CD4-positive, alpha-beta T cell treated with Interleukin-15 for 4 hours (primary cell): Measurements from ENCODE around the gene FBXO30.
A peak's percentile ranks its signal among the peaks of the same experiment; 100 is the strongest.

ENCODE experiments used
- DNase-seq: peaks from one replicate; pipeline ENCODE4 v3.0.0-alpha.2; 2020; ENCODE audit warnings: low spot score

The FBXO30 gene

GRCh38 chr6:145814501-145815308, at the start of gene FBXO30:
FBXO30 (minus strand) TSS chr6:145814795; CDS start chr6:145806405, 8,390 bp downstream.
- peak; percentile 85 for DNase-seq

- no peak for DNase-seq
Observed at GRCh38 chr6:145863988-145864616, 49.5 kb upstream of the FBXO30 start.

DNA sequence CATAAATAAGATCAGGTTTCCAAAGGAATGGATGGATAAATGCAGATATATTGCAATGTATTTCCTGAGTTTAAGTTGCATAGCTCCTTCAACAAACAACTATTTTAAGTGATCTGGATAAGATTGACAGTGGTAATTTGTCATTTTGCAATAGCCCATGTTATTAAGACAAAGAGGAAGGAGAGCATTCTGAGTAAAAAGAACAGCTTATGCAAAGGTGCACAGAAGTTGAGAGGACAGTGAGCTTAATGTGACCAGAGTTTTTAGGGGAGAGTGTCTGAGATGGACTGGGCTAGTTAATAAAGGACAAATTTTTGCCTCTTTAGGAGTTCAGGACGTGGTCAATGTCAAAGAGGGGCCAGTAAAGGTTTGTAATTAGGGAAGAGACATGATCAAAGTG, 48.8 kb upstream of the FBXO30 start:
- no peak for DNase-seq

- DNase-seq: no peak
Observed at GRCh38 chr6:145860562-145860961, 46.0 kb upstream of the FBXO30 start.

- no peak for DNase-seq
Observed at GRCh38 chr6:145850671-145851070, 36.1 kb upstream of the FBXO30 start.

- no peak for DNase-seq
Observed at GRCh38 chr6:145848541-145848940, 33.9 kb upstream of the FBXO30 start.

- peak; percentile 28 for DNase-seq
Observed at GRCh38 chr6:145845557-145845956, 31.0 kb upstream of the FBXO30 start.

DNA sequence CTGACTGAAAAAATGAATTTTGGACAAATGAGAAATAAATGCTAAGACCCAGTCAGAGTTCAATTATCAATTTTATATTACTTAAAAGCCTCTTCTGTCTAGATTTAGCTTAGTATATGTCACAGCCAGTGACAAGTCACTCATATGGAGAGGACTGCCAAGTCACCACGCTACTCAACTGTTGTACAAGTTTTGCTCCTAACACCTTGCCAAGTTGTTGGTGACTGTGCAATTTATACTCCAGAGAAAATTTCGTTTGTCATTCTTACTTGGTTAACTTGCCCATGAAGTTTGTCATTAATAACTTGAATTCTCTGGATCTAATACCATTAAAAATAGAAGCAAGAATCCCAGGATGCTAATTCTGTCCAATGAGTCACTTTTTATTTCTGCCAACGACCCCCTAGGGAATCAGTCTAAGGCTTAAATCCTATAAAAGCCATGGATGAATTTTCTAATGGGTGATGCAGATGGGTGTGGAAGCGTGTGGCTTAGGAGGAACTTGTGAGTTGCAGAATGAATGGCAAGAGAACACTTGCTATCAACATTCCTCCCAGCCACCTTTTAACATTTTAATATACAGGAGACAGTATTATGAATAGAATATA, 30.4 kb upstream of the FBXO30 start:
- no peak for DNase-seq

DNA sequence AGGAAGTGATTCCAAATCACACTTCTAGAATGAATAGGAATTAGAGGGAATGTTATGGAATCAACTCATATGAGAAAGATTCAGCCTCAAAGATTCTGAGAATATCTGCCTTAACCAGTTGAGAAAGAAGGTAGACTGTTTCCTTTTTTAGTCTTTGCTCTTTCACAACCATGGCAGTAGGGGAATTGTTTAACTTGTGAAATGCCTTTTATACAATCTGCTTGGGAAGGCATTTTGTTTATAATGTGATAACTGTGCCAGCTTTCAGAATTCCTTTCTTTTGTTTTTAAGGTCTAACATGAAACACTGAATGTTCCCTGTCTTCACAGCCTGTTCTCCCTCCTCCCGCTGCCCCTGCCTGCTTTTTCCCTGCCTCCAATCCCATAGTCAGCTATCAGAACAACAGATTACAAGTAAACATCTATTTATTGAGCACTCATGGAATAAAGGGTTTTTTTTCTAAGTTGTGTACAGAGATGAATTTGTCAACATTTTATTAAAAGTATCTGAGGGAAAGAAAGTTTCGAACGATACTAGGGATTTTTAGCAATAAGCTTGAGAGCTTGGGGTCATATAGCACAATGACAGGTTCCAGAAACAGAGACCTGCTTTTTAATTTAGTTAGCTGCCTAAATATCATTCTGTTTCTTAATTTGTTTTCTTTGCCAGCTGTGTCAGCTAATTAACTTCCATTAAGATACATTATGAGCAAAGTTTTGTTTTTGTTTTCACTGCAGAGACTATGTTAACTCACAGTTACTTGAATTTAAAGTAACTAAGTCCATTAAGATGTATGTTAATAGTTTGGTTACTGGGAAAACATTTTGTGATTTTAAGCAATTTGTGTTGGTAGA, 28.3 kb upstream of the FBXO30 start:
- no peak for DNase-seq

- no peak for DNase-seq
Observed at GRCh38 chr6:145841668-145842067, 27.1 kb upstream of the FBXO30 start.

DNA sequence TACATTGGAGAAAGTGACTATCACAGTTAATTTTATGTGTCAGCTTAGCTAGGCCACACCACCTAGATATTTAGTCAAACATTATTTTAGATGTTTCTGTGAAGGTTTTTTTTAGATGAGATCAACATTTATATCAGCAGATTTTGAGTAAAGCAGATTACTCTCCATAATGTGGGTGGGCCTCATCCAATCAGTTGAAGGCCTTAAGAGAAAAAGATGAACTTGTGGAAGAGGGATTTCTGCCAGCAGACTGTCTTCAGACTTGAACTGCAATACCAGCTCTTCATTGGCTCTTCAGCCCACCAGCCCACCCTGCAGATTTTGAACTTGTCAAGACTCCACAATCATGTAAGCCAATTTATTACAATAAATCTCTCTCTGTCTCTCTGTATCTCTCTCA, 25.1 kb upstream of the FBXO30 start:
- no peak for DNase-seq

- DNase-seq: no peak
Observed at GRCh38 chr6:145838305-145838704, 23.7 kb upstream of the FBXO30 start.

- DNase-seq: no peak
Observed at GRCh38 chr6:145836772-145837171, 22.2 kb upstream of the FBXO30 start.

DNA sequence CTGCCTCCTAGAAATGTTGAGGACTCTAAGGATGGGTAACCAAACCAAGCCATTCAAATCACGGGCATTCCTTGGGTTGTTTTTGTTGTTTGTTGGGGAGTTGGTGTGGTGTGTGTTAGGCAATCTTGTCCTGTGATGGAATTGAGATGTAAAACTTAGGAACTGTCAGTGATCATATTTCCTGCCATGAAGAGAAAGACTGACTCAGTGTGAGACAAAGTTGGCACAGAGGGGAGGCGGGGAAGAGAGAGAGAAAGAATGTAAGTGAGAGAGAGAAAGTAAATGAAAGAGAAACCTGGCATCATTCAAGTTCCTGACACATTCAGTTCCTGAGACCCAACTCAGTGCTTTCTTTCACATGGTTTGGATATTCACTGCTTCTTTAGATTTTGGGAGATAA, 21.6 kb upstream of the FBXO30 start:
- no peak for DNase-seq

DNA sequence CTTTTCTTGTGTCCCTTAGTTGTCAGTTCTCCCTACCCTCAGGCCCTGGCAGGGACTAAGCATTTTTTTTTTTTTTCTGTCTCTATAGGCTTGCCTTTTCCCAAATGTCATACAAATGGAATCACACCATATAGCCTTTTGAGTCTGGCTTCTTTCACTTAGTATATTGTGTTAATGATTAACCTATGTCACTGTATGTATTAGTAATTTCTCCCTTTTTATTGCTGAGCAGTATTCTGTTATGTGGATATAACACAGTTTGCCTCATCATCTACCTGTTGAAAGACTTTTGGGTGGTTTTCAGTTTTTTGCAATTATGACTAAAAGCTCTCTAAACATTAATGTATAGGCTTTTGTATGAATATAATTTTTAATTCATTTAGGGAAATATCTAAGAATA, 16.0 kb upstream of the FBXO30 start:
- no peak for DNase-seq

DNA sequence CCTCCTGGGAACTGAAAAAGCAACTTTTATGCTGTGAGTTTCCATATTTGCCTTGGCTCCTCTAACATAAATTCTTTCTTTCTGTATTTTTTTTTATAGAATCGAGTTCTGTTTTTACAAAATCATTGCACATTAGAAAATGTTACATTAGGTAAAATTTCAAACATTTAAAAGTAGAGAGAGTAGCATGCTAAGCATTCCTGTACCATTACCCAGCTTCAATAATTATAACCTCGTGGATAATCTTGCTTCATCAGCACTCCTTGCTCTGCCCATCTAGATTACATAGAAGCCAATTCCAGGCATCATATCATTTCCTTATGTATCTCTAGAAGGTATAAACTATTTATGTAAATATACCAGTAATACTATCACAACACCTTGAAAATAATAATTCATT, 15.4 kb upstream of the FBXO30 start:
- no peak for DNase-seq

DNA sequence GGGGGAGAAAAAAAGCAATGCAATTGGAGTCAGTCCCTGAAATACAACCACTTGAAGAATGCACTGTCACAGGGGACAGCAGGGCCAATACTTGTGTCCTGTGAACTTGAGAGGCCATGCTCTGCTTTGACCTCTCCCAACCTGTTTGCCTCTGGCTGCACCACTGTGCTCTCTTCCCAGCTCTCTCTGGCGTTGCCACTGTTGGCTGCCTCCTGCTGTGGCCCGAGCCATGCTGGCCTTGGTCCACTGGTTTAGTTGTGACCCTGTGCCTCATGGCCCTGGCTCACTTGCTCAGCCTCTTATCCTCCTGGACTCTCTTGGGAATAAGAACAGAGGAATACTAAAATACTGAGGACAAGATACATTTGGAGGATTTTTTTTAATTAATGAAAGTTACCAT, 14.5 kb upstream of the FBXO30 start:
- no peak for DNase-seq

GRCh38 chr6:145824344-145824743, 9.7 kb upstream of the FBXO30 start:
- DNase-seq: no peak

GRCh38 chr6:145823328-145823944, 8.8 kb upstream of the FBXO30 start:
- DNase-seq: no peak

DNA sequence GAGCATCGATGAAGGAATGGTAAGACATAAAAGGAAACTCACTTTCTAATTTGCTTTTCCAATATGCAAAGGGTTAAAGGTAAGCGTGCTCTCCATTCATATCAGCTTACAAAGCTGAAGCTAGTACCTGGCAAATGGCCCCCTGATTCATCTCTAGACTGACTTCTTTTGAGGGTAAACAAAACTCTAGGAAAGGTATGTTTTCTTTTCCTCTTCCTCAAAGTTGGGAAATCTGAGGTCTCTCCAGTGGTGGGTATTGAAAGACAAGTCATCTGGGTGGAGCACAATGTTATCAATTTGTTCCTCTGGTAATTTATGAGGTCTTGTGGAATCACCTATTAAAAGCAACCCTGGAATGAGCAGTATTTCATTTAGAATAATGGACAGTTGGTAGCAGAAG, 7.9 kb upstream of the FBXO30 start:
- DNase-seq: no peak

DNA sequence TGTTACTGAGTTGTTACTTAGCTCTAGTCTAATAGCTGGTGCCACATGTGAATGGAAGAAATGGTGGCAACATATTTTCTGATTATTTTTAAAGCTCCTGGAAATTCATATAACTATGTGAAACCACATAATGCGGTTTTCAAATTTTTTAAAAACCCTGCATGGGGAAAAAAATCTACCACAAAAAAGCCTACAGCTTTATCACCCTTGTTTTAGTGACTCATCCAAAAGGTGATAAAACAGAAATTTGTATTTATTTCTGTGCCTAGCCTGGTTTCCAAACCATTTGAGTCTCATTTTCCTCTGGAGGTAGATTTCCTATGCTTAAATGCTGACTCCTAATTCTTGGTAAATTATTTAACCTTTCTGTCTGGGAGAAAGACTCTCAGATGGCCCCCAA, 5.4 kb upstream of the FBXO30 start:
- DNase-seq: peak; percentile 37

DNA sequence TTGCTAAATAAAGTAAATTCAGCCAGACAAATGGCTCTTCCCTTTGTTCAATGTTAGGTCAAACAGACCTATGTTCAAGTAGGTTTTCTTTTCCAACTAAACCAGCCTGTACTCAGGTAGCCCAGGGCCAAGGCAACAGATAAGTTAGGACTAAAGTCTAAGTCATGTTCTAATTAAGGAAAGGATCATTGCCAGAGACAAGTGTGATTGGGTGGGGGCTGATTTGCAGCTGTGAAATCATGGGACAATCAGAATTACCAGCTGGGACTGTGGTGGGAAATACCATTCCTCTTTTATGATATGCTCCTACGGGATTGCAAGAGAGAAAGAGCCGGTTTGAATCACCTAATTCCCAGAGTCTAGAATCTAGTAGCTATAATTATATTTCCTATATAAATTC, 4.2 kb upstream of the FBXO30 start:
- DNase-seq: no peak
